Nephron (organoid): ENCODE data around the gene OCA2.

ENCODE experiments used
- H3K27ac Mint-ChIP-seq, 3 experiments: 2 replicates each; pipeline ENCODE4 v1.8.0; 2020; ENCODE audit warnings: mixed read lengths in 3 of 3, mild to moderate bottlenecking in 2 of 3, moderate library complexity in 1 of 3
- H3K27me3 Mint-ChIP-seq: 2 replicates; pipeline ENCODE4 v1.8.0; 2021; ENCODE audit warnings: low read depth, mild to moderate bottlenecking, moderate library complexity, mixed read lengths
- H3K36me3 Mint-ChIP-seq: 2 replicates; pipeline ENCODE4 v1.8.0; 2020; ENCODE audit warnings: low read depth, mixed read lengths
- H3K4me1 Mint-ChIP-seq: 2 replicates; pipeline ENCODE4 v1.8.0; 2020; ENCODE audit warnings: mixed read lengths
- H3K4me3 Mint-ChIP-seq, 3 experiments: 2 replicates each; pipeline ENCODE4 v1.8.0; 2020; ENCODE audit warnings: mild to moderate bottlenecking in 3 of 3, mixed read lengths in 3 of 3, moderate library complexity in 2 of 3
- H3K9me3 Mint-ChIP-seq: 2 replicates; pipeline ENCODE4 v1.8.0; 2020; ENCODE audit warnings: mixed read lengths
- CTCF ChIP-seq, 3 experiments: fragments of 200-600 bp; sonication (generic); IDR thresholded peaks; one replicate each; pipeline ENCODE4 v1.5.0; 2021; ENCODE audit warnings: antibody characterized with exemption in 3 of 3; ENCODE audit not compliant: unreplicated experiment in 3 of 3

Gene OCA2

GRCh38 chr15:27970661-27971392 is 128.3 kb downstream of the OCA2 start:
- TF ChIP-seq CTCF (IDR thresholded peaks at IDR 0.05; ENCODE audit: unreplicated experiment in 3 of 3), result no peak
- Mint-ChIP-seq H3K4me3 (no peak overlapping the region), H3K36me3 (peaks cover 4% of the 10 kb centered on the region), H3K9me3 (peaks cover 9% of the 10 kb centered on the region), H3K27me3 (no peaks in the 10 kb centered on the region), H3K4me1 (no peaks in the 10 kb centered on the region), H3K27ac (no peak overlapping the region)

GRCh38 chr15:27967541-27967940 is 131.6 kb downstream of the OCA2 start:
- Mint-ChIP-seq H3K9me3 (no peaks in the 10 kb centered on the region), H3K4me3 (no peak overlapping the region), H3K27ac (no peak overlapping the region), H3K27me3 (no peaks in the 10 kb centered on the region), H3K4me1 (no peaks in the 10 kb centered on the region), H3K36me3 (no peaks in the 10 kb centered on the region)
- TF ChIP-seq CTCF (IDR thresholded peaks at IDR 0.05; ENCODE audit: unreplicated experiment in 3 of 3), result no peak

- H3K4me3 Mint-ChIP-seq, result no peak overlapping the region
- no peaks in the 10 kb centered on the region for H3K27me3 Mint-ChIP-seq
- no peaks in the 10 kb centered on the region for H3K4me1 Mint-ChIP-seq
- no peak overlapping the region for H3K27ac Mint-ChIP-seq
- no peaks in the 10 kb centered on the region for H3K36me3 Mint-ChIP-seq
- TF ChIP-seq CTCF (IDR thresholded peaks at IDR 0.05; ENCODE audit: unreplicated experiment in 3 of 3), result no peak
- H3K9me3 Mint-ChIP-seq, result no peaks in the 10 kb centered on the region
These were observed 133.6 kb downstream of the OCA2 start for GRCh38 chr15:27965546-27965945.

- TF ChIP-seq CTCF (IDR thresholded peaks at IDR 0.05; ENCODE audit: unreplicated experiment in 3 of 3), result no peak
- no peaks in the 10 kb centered on the region for H3K9me3 Mint-ChIP-seq
- H3K27me3 Mint-ChIP-seq, result peaks cover 6% of the 10 kb centered on the region
- H3K4me1 Mint-ChIP-seq, result no peaks in the 10 kb centered on the region
- no peak overlapping the region for H3K27ac Mint-ChIP-seq
- no peaks in the 10 kb centered on the region for H3K36me3 Mint-ChIP-seq
- no peak overlapping the region for H3K4me3 Mint-ChIP-seq
These were observed 137.3 kb downstream of the OCA2 start for GRCh38 chr15:27961801-27962200.

- Mint-ChIP-seq H3K27me3 (peaks cover 15% of the 10 kb centered on the region), H3K36me3 (no peaks in the 10 kb centered on the region), H3K4me1 (peaks cover 7% of the 10 kb centered on the region), H3K4me3 (no peak overlapping the region), H3K27ac (peak overlapping the region in 1 of 3 experiments; percentile 59), H3K9me3 (no peaks in the 10 kb centered on the region)
- TF ChIP-seq CTCF (IDR thresholded peaks at IDR 0.05; ENCODE audit: unreplicated experiment in 3 of 3), result no peak
These were observed 140.1 kb downstream of the OCA2 start for GRCh38 chr15:27958911-27959578.

GRCh38 chr15:27956285-27956684 is 142.8 kb downstream of the OCA2 start:
- Mint-ChIP-seq H3K36me3 (no peaks in the 10 kb centered on the region), H3K4me1 (peaks cover 13% of the 10 kb centered on the region)

More at GRCh38 chr15:27956285-27956684, 142.8 kb downstream of the OCA2 start:
- no peak overlapping the region for H3K4me3 Mint-ChIP-seq
- no peaks in the 10 kb centered on the region for H3K9me3 Mint-ChIP-seq
- peaks cover 15% of the 10 kb centered on the region for H3K27me3 Mint-ChIP-seq
- no peak for TF ChIP-seq CTCF (IDR thresholded peaks at IDR 0.05; ENCODE audit: unreplicated experiment in 3 of 3)
- H3K27ac Mint-ChIP-seq, result no peak overlapping the region
